Immature natural killer cell (primary cell): ENCODE results near the gene LRRC7. TPM values are rescaled to one million over a fixed set of nuclear protein-coding genes. Genes with fewer than 3 reads are reported as not detected.
A peak's percentile ranks its signal among the peaks of the same experiment; 100 is the strongest.

Experiments
- DNase-seq, 3 donors: peaks; one replicate each; pipeline ENCODE4 v3.0.0; 2022; ENCODE audit warnings: mixed read lengths in 1 of 3
- H3K27ac Mint-ChIP-seq, 6 donors: one replicate each; pipeline ENCODE4 v1.8.0; 2020; ENCODE audit warnings: mixed read lengths in 6 of 6, mild to moderate bottlenecking in 5 of 6, inconsistent platforms in 4 of 6, moderate library complexity in 3 of 6
- H3K27me3 Mint-ChIP-seq, 3 donors: one replicate each; pipeline ENCODE4 v1.8.0; 2020 to 2021; ENCODE audit warnings: low read depth in 3 of 3, mild to moderate bottlenecking in 3 of 3, mixed read lengths in 3 of 3, moderate library complexity in 3 of 3, inconsistent platforms in 1 of 3
- H3K36me3 Mint-ChIP-seq, 3 donors: one replicate each; pipeline ENCODE4 v1.8.0; 2020; ENCODE audit warnings: mixed read lengths in 3 of 3, inconsistent platforms in 2 of 3, mild to moderate bottlenecking in 2 of 3
- H3K4me1 Mint-ChIP-seq, 2 donors: one replicate each; pipeline ENCODE4 v1.8.0; 2020; ENCODE audit warnings: inconsistent platforms in 2 of 2, mild to moderate bottlenecking in 2 of 2, mixed read lengths in 2 of 2, moderate library complexity in 1 of 2
- H3K4me3 Mint-ChIP-seq, 5 donors: one replicate each; pipeline ENCODE4 v1.8.0; 2020; ENCODE audit warnings: mild to moderate bottlenecking in 5 of 5, mixed read lengths in 5 of 5, inconsistent platforms in 3 of 5, moderate library complexity in 3 of 5
- H3K9me3 Mint-ChIP-seq, 6 donors: one replicate each; pipeline ENCODE4 v1.8.0; 2020; ENCODE audit warnings: mild to moderate bottlenecking in 6 of 6, mixed read lengths in 6 of 6, inconsistent platforms in 4 of 6, moderate library complexity in 3 of 6
- polyA plus RNA-seq, 3 donors: library from polyadenylated mRNA; unstranded; fragments of 300-500 nt; fragmentation: Illumina TruSeq; gene quantifications; one replicate each; pipeline ENCODE4 v1.2.3, GENCODE V29; 2021

LRRC7 gene
- polyA plus RNA-seq = under 1 TPM in 1 of 3 donors, not detected in 2; 0.36 TPM

- no peak within 1 kb of the TSS for H3K27ac Mint-ChIP-seq
- peaks cover 6 to 13% (median 6%) of the 10 kb centered on the region in 3 donors for H3K27me3 Mint-ChIP-seq
- DNase-seq = no peak
- peaks cover 0 to 3% of the 10 kb centered on the region in 2 donors for H3K4me1 Mint-ChIP-seq
- peaks cover 15 to 37% (median 26%) of the 10 kb centered on the region in 6 donors for H3K9me3 Mint-ChIP-seq
- H3K36me3 Mint-ChIP-seq = peaks cover 4 to 8% (median 5%) of the 10 kb centered on the region in 3 donors
- peak within 1 kb of the TSS in 4 of 5 donors; percentile 25 to 41 (median 36) for H3K4me3 Mint-ChIP-seq
Observed at GRCh38 chr1:69567652-69568420, at the start of gene LRRC7. TSS of gene LRRC7 (plus strand) at chr1:69567922. CDS start at chr1:69568640, 718 bp downstream.

- DNase-seq = no peak
- Mint-ChIP-seq H3K9me3 (peaks cover 11 to 32% (median 16%) of the 10 kb centered on the region in 6 donors), H3K4me1 (no peaks in the 10 kb centered on the region), H3K36me3 (no peaks in the 10 kb centered on the region), H3K27me3 (peaks cover 0 to 3% (median 0%) of the 10 kb centered on the region in 3 donors), H3K27ac (no peak overlapping the region), H3K4me3 (no peak overlapping the region)
Observed at GRCh38 chr1:69519006-69519405, 48.7 kb upstream of the LRRC7 start.

- Mint-ChIP-seq H3K4me1 (no peaks in the 10 kb centered on the region), H3K36me3 (peaks cover 0 to 4% (median 0%) of the 10 kb centered on the region in 3 donors), H3K27ac (no peak overlapping the region), H3K4me3 (no peak overlapping the region), H3K27me3 (peaks cover 0 to 3% (median 0%) of the 10 kb centered on the region in 3 donors), H3K9me3 (peaks cover 10 to 29% (median 15%) of the 10 kb centered on the region in 6 donors)
- DNase-seq = no peak
Observed at GRCh38 chr1:69520326-69520725, 47.4 kb upstream of the LRRC7 start.

- Mint-ChIP-seq H3K27ac (no peak overlapping the region), H3K4me1 (no peaks in the 10 kb centered on the region), H3K4me3 (no peak overlapping the region), H3K9me3 (peaks cover 8 to 37% (median 15%) of the 10 kb centered on the region in 6 donors), H3K27me3 (peaks cover 0 to 6% (median 0%) of the 10 kb centered on the region in 3 donors), H3K36me3 (peaks cover 0 to 4% (median 0%) of the 10 kb centered on the region in 3 donors)
- DNase-seq = no peak
Observed at GRCh38 chr1:69523032-69523431, 44.7 kb upstream of the LRRC7 start.

GRCh38 chr1:69523461-69523860 is 44.3 kb upstream of the LRRC7 start:
- DNase-seq = no peak
- H3K4me3 Mint-ChIP-seq = no peak overlapping the region
- peaks cover 8 to 39% (median 15%) of the 10 kb centered on the region in 6 donors for H3K9me3 Mint-ChIP-seq
- H3K27me3 Mint-ChIP-seq = peaks cover 0 to 3% (median 0%) of the 10 kb centered on the region in 3 donors
- H3K36me3 Mint-ChIP-seq = peaks cover 0 to 4% (median 0%) of the 10 kb centered on the region in 3 donors
- H3K4me1 Mint-ChIP-seq = no peaks in the 10 kb centered on the region
- H3K27ac Mint-ChIP-seq = no peak overlapping the region

- H3K27ac Mint-ChIP-seq = no peak overlapping the region
- no peak overlapping the region for H3K4me3 Mint-ChIP-seq
- peaks cover 8 to 44% (median 15%) of the 10 kb centered on the region in 6 donors for H3K9me3 Mint-ChIP-seq
- DNase-seq = no peak
- H3K27me3 Mint-ChIP-seq = peaks cover 0 to 3% (median 0%) of the 10 kb centered on the region in 3 donors
- no peaks in the 10 kb centered on the region for H3K4me1 Mint-ChIP-seq
- H3K36me3 Mint-ChIP-seq = peaks cover 0 to 4% (median 0%) of the 10 kb centered on the region in 3 donors
Observed at GRCh38 chr1:69524015-69524414, 43.7 kb upstream of the LRRC7 start.

- Mint-ChIP-seq H3K4me1 (no peaks in the 10 kb centered on the region), H3K4me3 (no peak overlapping the region), H3K27ac (no peak overlapping the region), H3K27me3 (peaks cover 0 to 3% (median 0%) of the 10 kb centered on the region in 3 donors), H3K9me3 (peaks cover 10 to 43% (median 16%) of the 10 kb centered on the region in 6 donors), H3K36me3 (peaks cover 0 to 4% (median 0%) of the 10 kb centered on the region in 3 donors)
- DNase-seq = no peak
Observed at GRCh38 chr1:69527273-69527672, 40.4 kb upstream of the LRRC7 start.

GRCh38 chr1:69528376-69528775 is 39.3 kb upstream of the LRRC7 start:
- Mint-ChIP-seq H3K4me3 (no peak overlapping the region), H3K27me3 (peaks cover 0 to 3% (median 0%) of the 10 kb centered on the region in 3 donors), H3K9me3 (peaks cover 10 to 53% (median 17%) of the 10 kb centered on the region in 6 donors), H3K4me1 (no peaks in the 10 kb centered on the region), H3K27ac (no peak overlapping the region), H3K36me3 (peaks cover 0 to 4% (median 0%) of the 10 kb centered on the region in 3 donors)
- no peak for DNase-seq

- no peak for DNase-seq
- peaks cover 8 to 35% (median 15%) of the 10 kb centered on the region in 6 donors for H3K9me3 Mint-ChIP-seq
- H3K27me3 Mint-ChIP-seq = peaks cover 0 to under 1% (median 0%) of the 10 kb centered on the region in 3 donors
- no peak overlapping the region for H3K4me3 Mint-ChIP-seq
- no peaks in the 10 kb centered on the region for H3K36me3 Mint-ChIP-seq
- H3K4me1 Mint-ChIP-seq = no peaks in the 10 kb centered on the region
- no peak overlapping the region for H3K27ac Mint-ChIP-seq
Observed at GRCh38 chr1:69533343-69533742, 34.4 kb upstream of the LRRC7 start.

- no peak for DNase-seq
- Mint-ChIP-seq H3K4me3 (no peak overlapping the region), H3K27me3 (peaks cover 0 to 3% (median 0%) of the 10 kb centered on the region in 3 donors), H3K4me1 (no peaks in the 10 kb centered on the region), H3K36me3 (no peaks in the 10 kb centered on the region), H3K27ac (no peak overlapping the region), H3K9me3 (peaks cover 12 to 50% (median 24%) of the 10 kb centered on the region in 6 donors)
Observed at GRCh38 chr1:69534829-69535228, 32.9 kb upstream of the LRRC7 start.

- Mint-ChIP-seq H3K36me3 (no peaks in the 10 kb centered on the region), H3K9me3 (peaks cover 11 to 48% (median 25%) of the 10 kb centered on the region in 6 donors), H3K4me1 (no peaks in the 10 kb centered on the region), H3K27me3 (peaks cover 0 to 3% (median 0%) of the 10 kb centered on the region in 3 donors), H3K4me3 (no peak overlapping the region), H3K27ac (no peak overlapping the region)
- no peak for DNase-seq
Observed at GRCh38 chr1:69535490-69535889, 32.2 kb upstream of the LRRC7 start.

- Mint-ChIP-seq H3K4me1 (no peaks in the 10 kb centered on the region), H3K36me3 (no peaks in the 10 kb centered on the region), H3K9me3 (peaks cover 10 to 44% (median 23%) of the 10 kb centered on the region in 6 donors), H3K4me3 (no peak overlapping the region), H3K27me3 (peaks cover 0 to 3% (median 1%) of the 10 kb centered on the region in 3 donors), H3K27ac (no peak overlapping the region)
- DNase-seq = no peak
Observed at GRCh38 chr1:69540052-69540451, 27.7 kb upstream of the LRRC7 start.

GRCh38 chr1:69551476-69552324 is 16.0 kb upstream of the LRRC7 start:
- Mint-ChIP-seq H3K36me3 (no peaks in the 10 kb centered on the region), H3K27me3 (peaks cover 0 to 3% (median 0%) of the 10 kb centered on the region in 3 donors), H3K9me3 (peaks cover 0 to 45% (median 18%) of the 10 kb centered on the region in 6 donors), H3K4me3 (no peak overlapping the region), H3K27ac (no peak overlapping the region), H3K4me1 (no peaks in the 10 kb centered on the region)
- no peak for DNase-seq
